Retina (tissue), 1 donor: ENCODE results near the gene SERPINA9.
"Not testable (repeated sequence)": the region's sequence is repeated elsewhere in the genome, so short reads cannot be mapped to it uniquely, and the experiment has no call there.

Experiments used
- DNase-seq: peaks from one replicate; pipeline ENCODE4 v3.0.0-alpha.2; 2016

The SERPINA9 gene

GRCh38 chr14:94476023-94476422 is at the start of gene SERPINA9:
TSS of gene SERPINA9 (minus strand) at chr14:94476197. CDS start at chr14:94469840, 6,357 bp downstream.
- no peak for DNase-seq

- no peak for DNase-seq
Measured at GRCh38 chr14:94524093-94524492, 48.1 kb upstream of the SERPINA9 start.

- DNase-seq = no peak
Measured at GRCh38 chr14:94523265-94523664, 47.3 kb upstream of the SERPINA9 start.

GRCh38 chr14:94522115-94522724 is 46.2 kb upstream of the SERPINA9 start:
- no peak for DNase-seq

GRCh38 chr14:94521375-94522114 is 45.5 kb upstream of the SERPINA9 start:
- DNase-seq = no peak

GRCh38 chr14:94517641-94518257 is 41.8 kb upstream of the SERPINA9 start:
- DNase-seq = no peak

GRCh38 chr14:94517248-94517640 is 41.2 kb upstream of the SERPINA9 start:
- no peak for DNase-seq

GRCh38 chr14:94515856-94516255 is 39.9 kb upstream of the SERPINA9 start:
- no peak for DNase-seq

- no peak for DNase-seq
Measured at GRCh38 chr14:94515426-94515825, 39.4 kb upstream of the SERPINA9 start.

GRCh38 chr14:94514351-94514750 is 38.4 kb upstream of the SERPINA9 start:
- no peak for DNase-seq

- DNase-seq = not testable (repeated sequence)
Measured at GRCh38 chr14:94510481-94510880, 34.5 kb upstream of the SERPINA9 start.

GRCh38 chr14:94509356-94509755 is 33.4 kb upstream of the SERPINA9 start, which contains the start of gene SERPINA12:
TSS of gene SERPINA12 (minus strand) at chr14:94509469. CDS start at chr14:94498397, 11,072 bp downstream.
- no peak for DNase-seq

GRCh38 chr14:94505641-94506040 is 29.6 kb upstream of the SERPINA9 start:
- no peak for DNase-seq

- no peak for DNase-seq
Measured at GRCh38 chr14:94505206-94505605, 29.2 kb upstream of the SERPINA9 start.

GRCh38 chr14:94501588-94502516 is 25.9 kb upstream of the SERPINA9 start:
- DNase-seq = no peak

- DNase-seq = no peak
Measured at GRCh38 chr14:94500264-94500663, 24.3 kb upstream of the SERPINA9 start.

GRCh38 chr14:94499673-94500072 is 23.7 kb upstream of the SERPINA9 start:
- DNase-seq = no peak

- no peak for DNase-seq
Measured at GRCh38 chr14:94498215-94498614, 22.2 kb upstream of the SERPINA9 start.

- no peak for DNase-seq
Measured at GRCh38 chr14:94494085-94494484, 18.1 kb upstream of the SERPINA9 start.

GRCh38 chr14:94491511-94491910 is 15.5 kb upstream of the SERPINA9 start:
- DNase-seq = no peak

- DNase-seq = no peak
Measured at GRCh38 chr14:94489336-94489735, 13.3 kb upstream of the SERPINA9 start.

- DNase-seq = no peak
Measured at GRCh38 chr14:94486883-94487282, 10.9 kb upstream of the SERPINA9 start.
